Fibroblast of lung (primary cell): ENCODE data around the gene RNF126. TPM values are rescaled to one million over a fixed set of nuclear protein-coding genes. Genes with fewer than 3 reads are reported as not detected.

Experiments
- DNase-seq, 2 donors: peaks; one replicate each; pipeline versions ENCODE4 v3.0.0 to v3.0.0-alpha.2; 2010; ENCODE audit warnings: low read depth in 2 of 2
- H2AFZ ChIP-seq: 2 replicates; pipeline ENCODE4 v1.5.1; 2012; ENCODE audit warnings: low read length, control low read depth, inconsistent platforms
- H3K27ac ChIP-seq: 2 replicates; pipeline ENCODE4 v1.5.1; 2011; ENCODE audit warnings: low read length, control low read depth; ENCODE audit not compliant: insufficient read depth
- H3K27me3 ChIP-seq: 2 replicates; pipeline ENCODE4 v1.5.1; 2011; ENCODE audit warnings: mild to moderate bottlenecking, low read length; ENCODE audit not compliant: control insufficient read depth, insufficient read depth
- H3K36me3 ChIP-seq: 2 replicates; pipeline ENCODE4 v1.5.1; 2011; ENCODE audit warnings: low read length; ENCODE audit not compliant: control insufficient read depth, insufficient read depth
- H3K4me1 ChIP-seq: 2 replicates; pipeline ENCODE4 v1.5.1; 2011; ENCODE audit warnings: low read length; ENCODE audit not compliant: control insufficient read depth, insufficient read depth; ENCODE audit errors: extremely low read depth
- H3K4me2 ChIP-seq: 2 replicates; pipeline ENCODE4 v1.5.1; 2011; ENCODE audit warnings: low read length, control low read depth; ENCODE audit not compliant: insufficient read depth; ENCODE audit errors: extremely low read depth
- H3K4me3 ChIP-seq, 4 experiments: fragments of 200-600 bp in 1 of 4; sonication (generic) in 1 of 4; replicated peaks in 1 of 4; 2 replicates each; pipeline ENCODE4 v1.5.1; 2011 to 2016; ENCODE audit warnings: low read length in 4 of 4, low read depth in 3 of 4, mild to moderate bottlenecking in 3 of 4, control low read depth in 2 of 4, inconsistent platforms in 1 of 4, mixed read lengths in 1 of 4; ENCODE audit not compliant: insufficient read depth in 1 of 4; ENCODE audit errors: control extremely low read depth in 1 of 4
- H3K79me2 ChIP-seq: 2 replicates; pipeline ENCODE4 v1.5.1; 2012; ENCODE audit warnings: mild to moderate bottlenecking, low read length, inconsistent platforms; ENCODE audit not compliant: control insufficient read depth, insufficient read depth
- H3K9ac ChIP-seq: 2 replicates; pipeline ENCODE4 v1.5.1; 2011; ENCODE audit warnings: mild to moderate bottlenecking, low read length, control low read depth; ENCODE audit not compliant: insufficient read depth
- H3K9me3 ChIP-seq: 2 replicates; pipeline ENCODE4 v1.5.1; 2012; ENCODE audit warnings: low read depth, low read length; ENCODE audit not compliant: control insufficient read depth, insufficient read depth
- H4K20me1 ChIP-seq: 2 replicates; pipeline ENCODE4 v1.5.1; 2011; ENCODE audit warnings: low read length; ENCODE audit not compliant: control insufficient read depth, insufficient read depth; ENCODE audit errors: extremely low read depth
- EZH2 ChIP-seq: IDR thresholded peaks from 2 replicates; pipeline ENCODE4 v1.5.1; 2012; ENCODE audit warnings: low read length, control low read depth, mild to moderate bottlenecking; ENCODE audit errors: missing control alignments
- polyA plus RNA-seq, 2 donors: library from polyadenylated mRNA; depleted of rRNA in 1 of 2; stranded (reverse) in 1 of 2; unstranded in 1 of 2; fragments of >200 nt; gene quantifications; 2 replicates each; pipeline ENCODE4 v1.2.1, GENCODE V29; 2011 to 2012; ENCODE audit warnings: missing spikeins in 1 of 2
- total RNA-seq: library from RNA; depleted of rRNA; stranded (reverse); fragments of >200 nt; gene quantifications from 2 replicates; pipeline ENCODE4 v1.2.1, GENCODE V29; 2014
- TF ChIP-seq, protein P1 (sequence below), 2 donors: IDR thresholded peaks in 1 of 2; conservative IDR thresholded peaks in 1 of 2; 1 replicate in 1 of 2; 2 replicates in 1 of 2; pipeline ENCODE4 v1.5.1; 2011 to 2012; ENCODE audit warnings: low read length in 2 of 2, control low read depth in 1 of 2, inconsistent platforms in 1 of 2, low read depth in 1 of 2, mild to moderate bottlenecking in 1 of 2

The RNF126 gene
- total and polyA plus RNA-seq, 2 donors (not counting 1 experiment from before 2014, with no cell fraction given): 7.8 to 18.0 TPM

DNA sequence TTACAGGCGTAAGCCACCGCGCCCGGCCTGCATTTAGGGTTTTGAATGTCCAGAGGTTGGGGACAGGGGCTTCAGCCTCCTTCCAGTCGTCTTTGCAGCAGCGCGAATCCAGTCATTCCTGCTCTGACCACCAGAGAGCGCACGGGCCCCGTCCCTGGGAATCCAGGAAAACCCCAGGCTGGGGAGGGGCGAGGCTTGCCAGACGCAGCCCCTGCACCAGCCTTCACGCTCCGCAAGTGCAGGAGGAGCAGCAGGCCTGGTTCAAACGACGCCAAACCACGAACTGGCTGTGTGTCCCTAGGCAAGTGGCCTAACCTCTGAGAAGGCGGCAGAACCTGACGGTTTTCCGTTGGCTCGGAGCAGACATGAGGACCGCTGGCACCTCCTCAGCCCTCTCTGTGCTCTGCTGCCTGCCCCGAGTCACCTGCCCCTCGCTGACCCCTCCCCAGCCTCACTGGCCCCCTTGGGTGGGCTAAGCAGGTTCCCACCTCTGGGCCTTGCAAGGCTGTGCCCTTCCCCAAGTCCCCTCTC lies 2.0 kb upstream of the RNF126 start:
- Histone ChIP-seq H3K9me3 (no peaks in the 10 kb centered on the region), H3K27me3 (no peaks in the 10 kb centered on the region), H3K9ac (no peak overlapping the region), H2AFZ (peak overlapping the region; percentile 89), H3K4me2 (peak overlapping the region; percentile 83), H3K79me2 (peaks cover 29% of the 10 kb centered on the region), H3K36me3 (no peaks in the 10 kb centered on the region), H3K4me3 (peak overlapping the region in 1 of 4 experiments; percentile 28), H3K27ac (no peak overlapping the region), H3K4me1 (no peaks in the 10 kb centered on the region), H4K20me1 (no peaks in the 10 kb centered on the region)
- TF ChIP-seq EZH2: no peak
- TF ChIP-seq, protein P1, sequence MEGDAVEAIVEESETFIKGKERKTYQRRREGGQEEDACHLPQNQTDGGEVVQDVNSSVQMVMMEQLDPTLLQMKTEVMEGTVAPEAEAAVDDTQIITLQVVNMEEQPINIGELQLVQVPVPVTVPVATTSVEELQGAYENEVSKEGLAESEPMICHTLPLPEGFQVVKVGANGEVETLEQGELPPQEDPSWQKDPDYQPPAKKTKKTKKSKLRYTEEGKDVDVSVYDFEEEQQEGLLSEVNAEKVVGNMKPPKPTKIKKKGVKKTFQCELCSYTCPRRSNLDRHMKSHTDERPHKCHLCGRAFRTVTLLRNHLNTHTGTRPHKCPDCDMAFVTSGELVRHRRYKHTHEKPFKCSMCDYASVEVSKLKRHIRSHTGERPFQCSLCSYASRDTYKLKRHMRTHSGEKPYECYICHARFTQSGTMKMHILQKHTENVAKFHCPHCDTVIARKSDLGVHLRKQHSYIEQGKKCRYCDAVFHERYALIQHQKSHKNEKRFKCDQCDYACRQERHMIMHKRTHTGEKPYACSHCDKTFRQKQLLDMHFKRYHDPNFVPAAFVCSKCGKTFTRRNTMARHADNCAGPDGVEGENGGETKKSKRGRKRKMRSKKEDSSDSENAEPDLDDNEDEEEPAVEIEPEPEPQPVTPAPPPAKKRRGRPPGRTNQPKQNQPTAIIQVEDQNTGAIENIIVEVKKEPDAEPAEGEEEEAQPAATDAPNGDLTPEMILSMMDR (conservative IDR thresholded peaks at IDR 0.05 in 1 of 2, IDR thresholded peaks at IDR 0.05 in 1 of 2; ENCODE audit: low read depth in 1 of 2, low read length in 2 of 2): peak; percentile 79 to 87
- peak; percentile 67 to 71 for DNase-seq

DNA sequence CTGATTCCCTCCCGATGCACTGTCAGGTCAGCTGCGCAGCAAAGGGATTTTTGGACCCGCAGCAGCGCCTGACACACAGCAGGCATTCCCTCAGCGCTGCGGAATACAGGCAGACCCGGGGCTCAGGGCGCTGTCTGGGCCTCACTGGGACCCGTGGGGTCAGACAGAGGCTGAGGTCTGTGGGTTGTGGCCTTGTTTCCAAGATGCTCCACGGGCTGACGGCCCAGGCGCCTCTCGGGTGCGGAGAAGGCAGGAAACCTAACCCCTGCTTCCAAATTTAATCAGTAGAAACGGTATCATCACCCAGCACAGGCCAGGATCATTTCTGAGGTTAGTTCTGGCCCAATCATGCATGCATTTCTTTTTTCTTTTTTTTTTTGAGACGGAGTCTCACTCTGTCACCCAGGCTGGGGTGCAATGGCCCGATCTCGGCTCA lies 686 bp upstream of the RNF126 start:
- TF ChIP-seq, protein P1 (conservative IDR thresholded peaks at IDR 0.05 in 1 of 2, IDR thresholded peaks at IDR 0.05 in 1 of 2; ENCODE audit: low read depth in 1 of 2, low read length in 2 of 2): no peak
- no peak for TF ChIP-seq EZH2
- H3K27ac ChIP-seq: peak overlapping the region; percentile 81
- peaks cover 1% of the 10 kb centered on the region for H4K20me1 ChIP-seq
- peaks cover 4% of the 10 kb centered on the region for H3K4me1 ChIP-seq
- H3K9me3 ChIP-seq: no peaks in the 10 kb centered on the region
- peaks cover 3% of the 10 kb centered on the region for H3K36me3 ChIP-seq
- peaks cover 42% of the 10 kb centered on the region for H3K79me2 ChIP-seq
- peak overlapping the region; percentile 51 to 63 (median 56) for H3K4me3 ChIP-seq
- H2AFZ ChIP-seq: peak overlapping the region; percentile 73
- DNase-seq: no peak
- peak overlapping the region; percentile 90 for H3K4me2 ChIP-seq
- H3K9ac ChIP-seq: peak overlapping the region; percentile 73
- no peaks in the 10 kb centered on the region for H3K27me3 ChIP-seq

DNA sequence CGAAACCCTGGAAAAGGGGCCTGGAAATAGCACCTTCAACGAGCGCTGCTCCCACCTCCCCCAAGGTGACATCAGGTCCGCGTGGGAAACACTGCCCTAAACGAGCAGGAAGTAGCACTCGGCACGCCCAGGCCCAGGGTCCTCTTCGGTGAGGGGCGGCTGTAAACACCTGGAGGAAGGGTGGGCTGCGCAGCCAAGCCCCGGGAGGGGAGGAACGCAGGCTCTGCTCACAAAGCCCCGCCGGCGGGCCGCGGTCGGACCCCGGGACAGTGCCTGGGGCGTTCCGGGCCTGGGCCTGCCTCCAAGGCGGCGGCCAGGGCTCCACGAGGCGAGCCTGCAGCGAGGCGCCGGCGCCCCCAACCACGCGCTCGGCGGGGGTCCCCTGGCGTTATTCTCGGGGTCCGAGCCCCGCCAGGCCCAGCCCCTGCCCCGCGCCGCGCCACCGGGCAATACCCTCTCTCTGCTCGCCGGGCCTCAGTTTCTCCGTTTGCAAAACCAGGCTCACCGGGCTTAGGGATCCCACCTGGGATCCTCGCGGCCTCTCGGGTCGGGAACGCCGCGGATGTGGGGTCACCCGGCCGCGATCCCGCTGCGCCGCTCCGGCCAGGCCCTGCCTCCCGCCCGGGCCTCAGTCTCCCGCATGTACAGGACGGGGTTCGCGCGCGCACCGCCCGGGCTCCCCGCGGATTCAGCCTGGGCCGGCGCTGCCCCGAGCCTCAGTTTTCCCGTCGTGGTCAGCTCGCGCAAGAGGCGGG lies 630 bp downstream of the RNF126 start:
- Histone ChIP-seq H4K20me1 (peaks cover 3% of the 10 kb centered on the region), H3K36me3 (peaks cover 6% of the 10 kb centered on the region), H3K9ac (peak overlapping the region; percentile 73), H2AFZ (no peak overlapping the region), H3K79me2 (peaks cover 55% of the 10 kb centered on the region), H3K27ac (peak overlapping the region; percentile 64), H3K4me2 (peak overlapping the region; percentile 88), H3K4me3 (peak overlapping the region; percentile 45 to 80 (median 70)), H3K27me3 (no peaks in the 10 kb centered on the region), H3K4me1 (peaks cover 4% of the 10 kb centered on the region), H3K9me3 (no peaks in the 10 kb centered on the region)
- peak in 1 of 2 donors; percentile 51 for DNase-seq
- TF ChIP-seq, protein P1 (conservative IDR thresholded peaks at IDR 0.05 in 1 of 2, IDR thresholded peaks at IDR 0.05 in 1 of 2; ENCODE audit: low read depth in 1 of 2, low read length in 2 of 2): no peak
- no peak for TF ChIP-seq EZH2
